Panc1 (cell line): ENCODE results near the gene MOSMO.

ENCODE experiments used
- CTCF ChIP-seq: fragments of 450-650 bp; IDR thresholded peaks from 2 replicates; pipeline ENCODE4 v1.5.1; 2017; ENCODE audit warnings: mild to moderate bottlenecking
- POLR2AphosphoS5 ChIP-seq: IDR thresholded peaks from 2 replicates; pipeline ENCODE4 v1.6.1; 2012; ENCODE audit warnings: mild to moderate bottlenecking, low read depth, low read length, moderate library complexity
- SIN3A ChIP-seq: IDR thresholded peaks from 2 replicates; pipeline ENCODE4 v1.6.1; 2012; ENCODE audit warnings: low read depth, mild to moderate bottlenecking, low read length, moderate library complexity, borderline replicate concordance; ENCODE audit not compliant: insufficient read depth
- TCF7L2 ChIP-seq: IDR thresholded peaks from 2 replicates; pipeline ENCODE4 v1.6.1; 2011; ENCODE audit warnings: mild to moderate bottlenecking, low read depth, low read length, inconsistent platforms
- TF ChIP-seq, protein P1 (sequence below), 2 experiments: IDR thresholded peaks; 2 replicates each; pipeline ENCODE4 v1.6.1; 2011 to 2012; ENCODE audit warnings: low read depth in 2 of 2, control low read depth in 1 of 2, low read length in 1 of 2, mild to moderate bottlenecking in 1 of 2, moderate library complexity in 1 of 2; ENCODE audit not compliant: insufficient read depth in 1 of 2

DNA sequence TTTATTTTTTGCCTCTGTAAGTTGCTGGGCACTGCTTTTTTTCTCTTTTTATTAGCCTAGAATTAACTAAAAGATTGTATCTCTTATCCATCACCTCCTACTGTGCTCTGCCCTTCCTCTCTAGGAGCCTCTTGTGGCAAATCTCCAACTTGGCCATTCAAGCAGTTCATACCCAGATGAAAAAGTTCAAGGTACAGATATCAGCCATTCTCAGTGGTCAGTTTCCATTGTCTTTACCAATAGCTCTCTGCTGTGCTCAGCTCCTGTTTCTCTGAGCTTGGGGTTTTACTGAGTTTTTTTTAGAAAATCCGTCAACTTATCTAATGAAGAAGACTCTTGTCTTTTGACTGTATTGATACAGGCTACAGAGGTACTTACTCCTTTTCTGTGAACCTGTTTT is 15.6 kb downstream of the MOSMO start:
- TF ChIP-seq POLR2AphosphoS5 = no peak
- TF ChIP-seq CTCF = no peak
- no peak for TF ChIP-seq TCF7L2
- TF ChIP-seq SIN3A = no peak
- TF ChIP-seq, protein P1, sequence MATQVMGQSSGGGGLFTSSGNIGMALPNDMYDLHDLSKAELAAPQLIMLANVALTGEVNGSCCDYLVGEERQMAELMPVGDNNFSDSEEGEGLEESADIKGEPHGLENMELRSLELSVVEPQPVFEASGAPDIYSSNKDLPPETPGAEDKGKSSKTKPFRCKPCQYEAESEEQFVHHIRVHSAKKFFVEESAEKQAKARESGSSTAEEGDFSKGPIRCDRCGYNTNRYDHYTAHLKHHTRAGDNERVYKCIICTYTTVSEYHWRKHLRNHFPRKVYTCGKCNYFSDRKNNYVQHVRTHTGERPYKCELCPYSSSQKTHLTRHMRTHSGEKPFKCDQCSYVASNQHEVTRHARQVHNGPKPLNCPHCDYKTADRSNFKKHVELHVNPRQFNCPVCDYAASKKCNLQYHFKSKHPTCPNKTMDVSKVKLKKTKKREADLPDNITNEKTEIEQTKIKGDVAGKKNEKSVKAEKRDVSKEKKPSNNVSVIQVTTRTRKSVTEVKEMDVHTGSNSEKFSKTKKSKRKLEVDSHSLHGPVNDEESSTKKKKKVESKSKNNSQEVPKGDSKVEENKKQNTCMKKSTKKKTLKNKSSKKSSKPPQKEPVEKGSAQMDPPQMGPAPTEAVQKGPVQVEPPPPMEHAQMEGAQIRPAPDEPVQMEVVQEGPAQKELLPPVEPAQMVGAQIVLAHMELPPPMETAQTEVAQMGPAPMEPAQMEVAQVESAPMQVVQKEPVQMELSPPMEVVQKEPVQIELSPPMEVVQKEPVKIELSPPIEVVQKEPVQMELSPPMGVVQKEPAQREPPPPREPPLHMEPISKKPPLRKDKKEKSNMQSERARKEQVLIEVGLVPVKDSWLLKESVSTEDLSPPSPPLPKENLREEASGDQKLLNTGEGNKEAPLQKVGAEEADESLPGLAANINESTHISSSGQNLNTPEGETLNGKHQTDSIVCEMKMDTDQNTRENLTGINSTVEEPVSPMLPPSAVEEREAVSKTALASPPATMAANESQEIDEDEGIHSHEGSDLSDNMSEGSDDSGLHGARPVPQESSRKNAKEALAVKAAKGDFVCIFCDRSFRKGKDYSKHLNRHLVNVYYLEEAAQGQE (IDR thresholded peaks at IDR 0.05; ENCODE audit: insufficient read depth in 1 of 2, low read depth in 2 of 2, low read length in 1 of 2) = no peak
